SU-DHL-6 (cell line): ENCODE data around the gene SLC16A10.

Experiments
- H2AFZ ChIP-seq: fragments of 200-600 bp; sonication (generic); 2 replicates; pipeline ENCODE4 v1.6.1; 2014; ENCODE audit warnings: low read depth, mild to moderate bottlenecking, moderate library complexity, mixed read lengths, antibody characterized with exemption, low read length; ENCODE audit not compliant: severe bottlenecking
- H3F3A ChIP-seq: fragments of 200-600 bp; shearing (Covaris generic); 2 replicates; pipeline ENCODE4 v1.6.0; 2016; ENCODE audit warnings: antibody characterized with exemption, mild to moderate bottlenecking; ENCODE audit not compliant: insufficient read depth
- H3K27ac ChIP-seq: fragments of 200-600 bp; sonication (generic); 2 replicates; pipeline ENCODE4 v1.5.1; 2016; ENCODE audit warnings: low read depth, mild to moderate bottlenecking, low read length, moderate library complexity, mixed read lengths
- H3K27me3 ChIP-seq: fragments of 200-600 bp; sonication (generic), shearing (Covaris generic); 2 replicates; pipeline ENCODE4 v1.6.0; 2014; ENCODE audit warnings: mild to moderate bottlenecking, low read length
- H3K36me3 ChIP-seq: fragments of 200-600 bp; sonication (generic); 2 replicates; pipeline ENCODE4 v1.6.1; 2014; ENCODE audit warnings: mild to moderate bottlenecking, low read length, mixed read lengths
- H3K4me2 ChIP-seq: fragments of 300-600, 200-600 bp; shearing (Covaris generic), sonication (generic); 2 replicates; pipeline ENCODE4 v1.6.0; 2014; ENCODE audit warnings: low read length, low read depth, mild to moderate bottlenecking; ENCODE audit not compliant: poor library complexity, severe bottlenecking
- H3K4me3 ChIP-seq: fragments of 200-600 bp; sonication (generic); 2 replicates; pipeline ENCODE4 v1.5.1; 2014; ENCODE audit warnings: antibody characterized with exemption, low read length, mild to moderate bottlenecking, mixed read lengths; ENCODE audit not compliant: insufficient read depth, poor library complexity, severe bottlenecking
- H3K79me2 ChIP-seq: fragments of 200-600 bp; sonication (generic); 2 replicates; pipeline ENCODE4 v1.6.1; 2014; ENCODE audit warnings: mild to moderate bottlenecking, low read length, moderate library complexity; ENCODE audit not compliant: insufficient read depth
- H3K9ac ChIP-seq: fragments of 200-600 bp; sonication (generic); 2 replicates; pipeline ENCODE4 v1.7.0; 2014; ENCODE audit warnings: mild to moderate bottlenecking, low read length
- H3K9me2 ChIP-seq: fragments of 200-600 bp; sonication (generic); replicated peaks from 2 replicates; pipeline ENCODE4 v1.6.1; 2014; ENCODE audit warnings: low read length; ENCODE audit not compliant: insufficient read depth
- H3K9me3 ChIP-seq: fragments of 200-600 bp; sonication (generic); 2 replicates; pipeline ENCODE4 v1.6.1; 2014; ENCODE audit warnings: low read length, mixed read lengths; ENCODE audit not compliant: insufficient read depth
- H4K20me1 ChIP-seq: fragments of 200-600 bp; sonication (generic); 2 replicates; pipeline ENCODE4 v1.6.1; 2014; ENCODE audit warnings: low read depth, mild to moderate bottlenecking, antibody characterized with exemption, low read length, moderate library complexity, mixed read lengths
- CTCF ChIP-seq: fragments of 200-600 bp; sonication (generic); IDR thresholded peaks from one replicate; pipeline ENCODE4 v1.5.1; 2017; ENCODE audit warnings: antibody characterized with exemption, mild to moderate bottlenecking, low read length, moderate library complexity; ENCODE audit not compliant: insufficient read depth, poor library complexity, severe bottlenecking
- EZH2phosphoT487 ChIP-seq: fragments of 200-600 bp; sonication (generic), shearing (Covaris generic); conservative IDR thresholded peaks from 2 replicates; pipeline ENCODE4 v1.6.1; 2018; ENCODE audit warnings: mild to moderate bottlenecking, antibody characterized with exemption, low read length, moderate library complexity, mixed read lengths

Gene SLC16A10

GRCh38 chr6:111258615-111259088, 171.3 kb downstream of the SLC16A10 start:
- TF ChIP-seq EZH2phosphoT487 (no peak), CTCF (no peak)
- H2AFZ ChIP-seq, result peak overlapping the region; percentile 95
- peak overlapping the region; percentile 54 for H3K4me3 ChIP-seq
- peak overlapping the region; percentile 66 for H3K4me2 ChIP-seq
- H4K20me1 ChIP-seq, result no peaks in the 10 kb centered on the region
- peaks cover 33% of the 10 kb centered on the region for H3K79me2 ChIP-seq
- H3K9ac ChIP-seq, result peak overlapping the region; percentile 91
- no peaks in the 10 kb centered on the region for H3K36me3 ChIP-seq
- H3K9me3 ChIP-seq, result no peaks in the 10 kb centered on the region
- no peaks in the 10 kb centered on the region for H3K27me3 ChIP-seq
- H3F3A ChIP-seq, result 0 out of 2 replicates have a peak, but pooled peaks cover 8% of the 10 kb centered on the region
- H3K9me2 ChIP-seq, result no peaks in the 10 kb centered on the region
- no peak overlapping the region for H3K27ac ChIP-seq

GRCh38 chr6:111259089-111259831, 172.0 kb downstream of the SLC16A10 start:
- Histone ChIP-seq H3K9me2 (no peaks in the 10 kb centered on the region), H3K9ac (peak overlapping the region; percentile 91), H3K79me2 (peaks cover 33% of the 10 kb centered on the region), H3F3A (0 out of 2 replicates have a peak, but pooled peaks cover 8% of the 10 kb centered on the region), H4K20me1 (no peaks in the 10 kb centered on the region), H3K27me3 (no peaks in the 10 kb centered on the region), H3K4me2 (peak overlapping the region; percentile 69), H3K9me3 (no peaks in the 10 kb centered on the region), H3K27ac (peak overlapping the region; percentile 63), H2AFZ (peak overlapping the region; percentile 95), H3K4me3 (peak overlapping the region; percentile 86), H3K36me3 (no peaks in the 10 kb centered on the region)
- TF ChIP-seq EZH2phosphoT487, result no peak
- peak; percentile 82 for TF ChIP-seq CTCF

GRCh38 chr6:111260570-111261298, 173.4 kb downstream of the SLC16A10 start:
- H3K27ac ChIP-seq, result no peak overlapping the region
- no peaks in the 10 kb centered on the region for H4K20me1 ChIP-seq
- H3K9me2 ChIP-seq, result no peaks in the 10 kb centered on the region
- peak overlapping the region; percentile 69 for H3K4me2 ChIP-seq
- no peaks in the 10 kb centered on the region for H3K9me3 ChIP-seq
- 0 out of 2 replicates have a peak, but pooled peaks cover 8% of the 10 kb centered on the region for H3F3A ChIP-seq
- H3K9ac ChIP-seq, result peak overlapping the region; percentile 91
- peak overlapping the region; percentile 86 for H3K4me3 ChIP-seq
- H3K79me2 ChIP-seq, result peaks cover 33% of the 10 kb centered on the region
- TF ChIP-seq EZH2phosphoT487, result no peak
- no peak for TF ChIP-seq CTCF
- no peaks in the 10 kb centered on the region for H3K27me3 ChIP-seq
- no peak overlapping the region for H2AFZ ChIP-seq
- H3K36me3 ChIP-seq, result no peaks in the 10 kb centered on the region
